GM19324 (cell line): ENCODE results near the gene MEOX1.

ENCODE experiments used
- ATAC-seq: cut with Tn5 transposase; IDR thresholded peaks from one replicate; pipeline ENCODE4 v1.9.1; 2021; ENCODE audit warnings: mild to moderate bottlenecking, moderate library complexity; ENCODE audit not compliant: unreplicated experiment, low FRiP score

Gene MEOX1

DNA sequence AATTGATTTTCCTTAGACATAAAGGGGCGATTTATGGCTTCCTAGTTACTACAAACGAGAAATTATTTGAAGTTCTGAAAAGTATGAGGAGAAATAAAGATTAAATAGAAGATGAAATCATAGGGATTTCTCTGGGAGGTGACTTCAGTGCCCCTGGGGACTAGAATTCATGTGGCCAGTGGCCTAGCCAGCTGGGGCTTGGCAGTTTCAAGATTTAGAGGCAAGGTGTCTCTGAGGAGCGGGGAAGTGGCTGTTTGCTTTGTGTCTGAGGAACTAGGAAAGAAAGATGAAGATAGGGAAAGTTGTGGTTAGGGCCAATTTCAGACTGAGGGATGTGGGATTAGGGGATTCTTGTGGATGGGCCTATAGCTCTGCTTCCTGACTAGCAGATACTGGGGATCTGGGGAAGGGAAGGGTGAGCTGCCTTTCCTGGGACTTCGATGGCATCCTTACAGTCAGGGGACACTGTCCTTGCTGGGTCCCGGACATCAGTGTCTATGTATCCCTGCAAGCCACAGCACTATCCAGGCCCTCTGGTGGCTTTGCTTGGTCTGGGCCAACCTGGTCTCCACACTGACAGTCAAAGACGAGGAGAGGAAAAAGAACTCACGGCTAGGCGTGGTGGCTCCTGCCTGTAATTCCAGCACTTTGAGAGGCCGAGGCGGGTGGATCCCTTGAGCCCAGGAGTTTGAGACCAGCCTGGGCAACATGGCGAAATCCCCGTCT is 22.4 kb upstream of the MEOX1 start:
- no peak for ATAC-seq

GRCh38 chr17:43680461-43680860 is 18.7 kb upstream of the MEOX1 start:
- no peak for ATAC-seq

DNA sequence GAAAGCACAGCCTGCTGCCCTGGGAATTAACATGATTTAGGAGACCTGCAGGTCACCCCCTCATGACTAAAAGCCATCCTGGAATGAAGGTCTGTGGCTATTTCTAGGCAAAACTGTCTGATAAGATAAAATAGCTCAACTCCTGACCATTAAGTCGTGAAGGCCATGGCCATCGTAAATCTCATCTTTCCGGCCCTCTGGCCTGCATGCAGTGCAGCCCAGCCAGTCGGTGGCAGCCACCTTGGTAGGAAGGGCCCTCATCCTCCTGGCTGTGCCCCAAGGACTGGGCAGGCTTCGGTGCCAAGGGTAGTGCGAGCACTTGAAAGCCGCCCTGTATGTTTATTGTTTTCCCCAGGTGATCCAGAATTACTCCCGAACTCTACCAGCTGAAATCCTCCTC is 18.2 kb upstream of the MEOX1 start:
- ATAC-seq = no peak

DNA sequence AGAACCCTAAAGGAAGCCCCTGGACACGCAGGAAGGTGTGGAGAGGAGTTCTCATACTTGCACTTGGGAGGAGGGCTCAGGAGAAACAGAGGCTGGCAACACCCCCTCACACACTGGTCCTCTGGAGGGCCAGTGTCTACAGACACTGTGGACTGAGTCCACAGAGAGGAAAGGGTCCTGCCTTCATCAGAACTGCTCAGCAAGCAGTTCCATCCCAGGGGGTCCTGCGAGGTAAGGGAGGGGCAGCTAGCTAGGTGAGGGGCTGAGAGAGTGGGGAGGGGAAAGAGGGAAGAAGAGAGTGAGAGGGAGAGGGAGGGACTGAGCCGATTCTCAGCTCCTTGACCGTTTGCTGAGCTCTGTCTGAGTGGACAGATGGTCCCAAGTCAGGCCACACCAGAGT is 17.7 kb upstream of the MEOX1 start:
- no peak for ATAC-seq

DNA sequence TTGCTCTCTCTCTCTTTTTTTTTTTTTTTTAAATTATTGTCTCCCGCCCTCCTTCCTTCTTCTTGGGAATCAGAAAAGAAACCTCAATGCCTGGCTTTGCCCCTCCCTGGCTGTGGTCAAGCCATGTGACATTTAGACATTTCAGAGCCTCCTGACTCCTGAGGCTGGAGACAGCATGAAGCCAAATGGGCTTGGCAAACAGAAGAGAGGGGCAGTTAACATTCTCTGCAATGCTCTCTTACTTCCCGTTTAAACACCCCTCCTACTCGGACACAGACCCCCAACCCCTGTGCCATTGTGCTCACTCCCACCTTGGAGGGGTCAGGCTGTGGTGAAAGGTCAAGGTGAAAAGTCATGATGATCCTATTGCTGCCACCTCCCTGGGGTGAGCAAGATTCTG is 14.7 kb upstream of the MEOX1 start:
- no peak for ATAC-seq

- ATAC-seq = no peak
Measured at GRCh38 chr17:43674394-43674793, 12.7 kb upstream of the MEOX1 start.

GRCh38 chr17:43673516-43674323 is 12.0 kb upstream of the MEOX1 start:
- ATAC-seq = no peak

GRCh38 chr17:43671755-43672519 is 10.2 kb upstream of the MEOX1 start:
- no peak for ATAC-seq

- ATAC-seq = no peak
Measured at GRCh38 chr17:43671031-43671692, 9.4 kb upstream of the MEOX1 start.

DNA sequence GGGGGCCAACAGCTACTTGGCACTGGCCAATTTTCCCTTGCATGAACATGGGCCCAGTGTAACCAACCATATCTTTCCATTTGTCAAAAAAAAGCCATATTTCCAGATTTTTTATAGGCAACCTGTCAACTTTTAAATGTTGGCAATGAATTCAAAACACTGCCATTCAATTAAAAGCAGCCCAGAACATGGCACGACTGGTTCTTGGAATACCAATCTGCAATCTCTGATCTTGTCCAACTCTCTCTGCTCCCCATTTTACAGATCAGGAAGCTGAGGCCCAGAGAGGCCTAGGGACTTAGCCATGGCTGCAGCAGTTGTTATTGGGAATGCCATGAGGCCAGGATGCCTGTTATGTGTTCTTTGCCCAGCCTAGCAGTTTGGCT is 8.9 kb upstream of the MEOX1 start:
- no peak for ATAC-seq

DNA sequence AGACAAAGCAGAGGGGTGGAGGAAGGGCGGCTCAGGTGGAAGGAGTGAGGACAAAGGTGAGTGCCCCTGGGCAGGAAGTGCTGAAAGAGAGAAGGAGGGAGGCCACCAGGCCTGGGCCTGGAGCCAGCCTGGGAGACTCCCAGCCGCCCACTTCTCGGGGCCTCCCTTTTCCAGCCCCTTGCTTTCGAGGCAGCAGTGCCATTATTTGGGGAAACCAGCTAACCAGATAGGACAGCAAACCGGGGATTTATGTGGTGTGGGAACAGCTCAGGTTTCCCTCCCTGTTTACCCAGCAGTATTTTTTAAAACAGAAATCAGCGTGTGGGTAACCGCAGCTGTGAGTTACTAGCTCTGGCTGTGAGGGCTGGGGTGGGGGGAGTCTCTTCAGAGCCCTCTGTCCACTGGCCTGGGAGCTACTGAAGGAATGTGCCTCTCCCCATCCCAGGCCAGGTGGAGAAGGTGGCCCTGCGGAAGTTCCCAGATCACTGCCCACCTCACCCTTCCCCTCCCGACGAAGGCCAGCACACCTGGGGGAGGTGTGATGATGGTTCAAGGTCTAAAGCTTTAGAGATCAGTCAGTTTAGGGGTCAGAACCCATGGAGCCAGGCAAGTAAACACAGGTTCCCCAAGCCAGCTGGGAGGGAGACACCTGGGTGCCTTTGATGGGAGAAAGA is 8.4 kb upstream of the MEOX1 start:
- ATAC-seq = no peak

DNA sequence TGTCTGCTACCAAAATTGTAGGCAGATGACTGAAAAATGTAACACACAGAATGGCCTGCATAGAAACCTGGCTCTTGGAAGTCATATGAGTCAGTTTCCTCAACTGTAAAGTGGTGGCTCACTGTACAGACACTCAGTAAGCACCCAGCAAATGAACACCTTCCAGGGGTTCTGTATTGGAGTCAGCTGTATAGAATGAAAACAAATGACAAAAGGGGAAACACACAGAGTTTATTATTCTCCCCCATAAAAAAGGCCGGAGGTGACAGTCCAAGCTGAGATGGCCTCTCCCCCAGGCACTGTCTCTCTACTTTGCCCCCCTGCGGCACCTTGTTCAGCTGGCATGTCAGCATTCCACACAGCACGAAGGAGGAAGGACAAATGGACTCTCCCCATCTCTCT is 6.2 kb upstream of the MEOX1 start:
- ATAC-seq = no peak

- no peak for ATAC-seq
Measured at GRCh38 chr17:43667506-43667905, 5.8 kb upstream of the MEOX1 start.

GRCh38 chr17:43665937-43666236 is 4.2 kb upstream of the MEOX1 start:
- no peak for ATAC-seq

GRCh38 chr17:43665084-43665936 is 3.6 kb upstream of the MEOX1 start:
- ATAC-seq = no peak

GRCh38 chr17:43664096-43664495 is 2.4 kb upstream of the MEOX1 start:
- ATAC-seq = no peak

GRCh38 chr17:43663383-43663782 is 1.7 kb upstream of the MEOX1 start:
- no peak for ATAC-seq

DNA sequence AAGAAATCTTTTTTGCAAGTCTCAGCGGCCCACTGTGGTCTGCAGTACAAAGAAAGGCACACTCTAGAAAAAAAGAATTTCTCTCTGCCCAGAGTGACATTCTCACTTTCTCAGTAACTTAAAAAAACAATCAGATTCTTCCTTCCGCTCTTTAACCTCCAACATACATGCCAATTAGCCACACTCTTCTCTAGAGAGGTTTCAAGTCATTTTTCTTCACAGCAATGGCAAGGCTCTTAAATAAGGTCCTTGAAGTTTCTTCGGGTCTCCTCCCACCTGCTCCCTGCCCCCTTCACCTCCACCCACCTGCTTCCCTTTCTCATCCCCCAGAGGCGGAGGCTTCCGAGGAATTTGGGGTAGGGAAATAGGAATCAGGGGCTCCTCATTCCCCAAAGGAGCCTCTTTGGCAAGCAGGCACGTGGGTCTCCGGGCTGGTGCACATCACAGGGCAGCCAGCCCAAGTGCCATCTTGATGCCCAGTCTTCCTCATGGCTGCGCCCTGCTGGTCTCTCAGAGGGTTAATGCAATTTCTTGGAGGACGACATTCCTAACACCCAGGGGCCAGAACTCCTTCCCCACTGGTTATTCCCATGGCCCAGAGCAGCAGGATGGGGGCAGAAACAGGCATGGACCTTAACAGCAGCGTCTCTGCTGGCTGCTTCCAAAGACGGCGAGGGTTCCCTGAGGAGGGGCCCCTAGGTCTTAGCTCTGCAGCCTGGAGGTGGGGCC is 855 bp upstream of the MEOX1 start:
- no peak for ATAC-seq
